ENCODE measurements around the gene PANK4.

Gene PANK4

DNA sequence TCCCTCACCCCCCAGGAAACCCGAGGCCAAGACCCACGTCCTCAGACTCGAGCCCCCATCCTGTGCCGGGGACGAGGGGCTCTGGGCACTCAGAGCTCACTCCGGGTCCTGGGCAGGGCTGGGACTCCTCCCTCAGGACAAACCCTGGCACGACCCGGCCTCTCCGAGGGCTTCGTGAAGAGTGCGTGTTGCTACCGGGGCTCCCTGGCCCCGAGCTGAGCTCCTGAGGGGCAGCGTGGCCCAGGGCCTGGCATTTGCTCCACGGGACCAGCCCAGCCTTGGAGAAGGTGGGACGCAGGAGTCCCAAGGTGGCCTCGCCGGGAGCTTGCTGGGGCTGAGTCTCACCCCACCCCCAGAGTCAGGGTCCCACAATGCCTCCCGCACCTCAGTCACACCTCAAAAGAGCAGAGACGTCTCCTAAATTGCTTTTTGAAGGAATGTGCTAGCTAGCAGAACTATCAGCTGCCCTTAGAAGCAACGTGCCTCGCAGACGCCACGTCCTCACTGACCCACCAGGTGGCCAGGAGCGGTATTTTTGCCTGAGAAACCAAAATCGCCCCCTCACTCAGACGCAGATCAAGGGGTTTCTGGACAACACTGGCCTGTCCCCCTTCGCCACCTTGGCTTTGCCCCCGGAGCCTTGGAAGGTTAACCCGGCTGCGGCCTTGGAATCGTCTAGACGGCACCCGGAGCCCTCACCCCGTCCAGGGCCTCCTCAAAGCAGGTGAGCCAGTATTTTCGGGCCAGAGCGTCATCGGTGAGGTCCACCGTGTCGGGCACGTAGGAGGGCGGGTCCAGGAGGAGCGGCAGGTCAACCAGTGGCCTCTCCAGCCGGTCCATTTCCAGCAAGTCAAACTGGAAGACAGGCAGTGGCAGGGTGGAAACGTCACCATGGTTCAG, 11.3 kb downstream of the PANK4 start:
- in situ Hi-C loops (cut with HindIII; ENCODE audit: low pct_ligation_motif_present, low sequenced_read_pairs) = loop anchor here (25.0 kb wide), 1 partner anchor 103 kb away; the partner anchor contains the start of gene PEX10
- peak; percentile 46 for TF ChIP-seq CTCF (IDR thresholded peaks at IDR 0.05; ENCODE audit: low read depth, low read length, missing control alignments)
- no peak overlapping the region for H3K27ac ChIP-seq
- DNase-seq = no peak
- no peaks in the 10 kb centered on the region for H3K27me3 ChIP-seq (replicated peaks)
- peaks cover 89% of the 10 kb centered on the region for H3K36me3 ChIP-seq (replicated peaks)
- no peak overlapping the region for H3K4me3 ChIP-seq (ENCODE audit: low read depth, low read length)

GRCh38 chr1:2513939-2514652, 12.3 kb downstream of the PANK4 start:
- in situ Hi-C loops (cut with HindIII; ENCODE audit: low pct_ligation_motif_present, low sequenced_read_pairs) = loop anchor here (25.0 kb wide), 1 partner anchor 102 kb away; the partner anchor contains the start of gene PEX10
- H3K4me3 ChIP-seq (ENCODE audit: low read depth, low read length) = no peak overlapping the region
- no peak for TF ChIP-seq CTCF (IDR thresholded peaks at IDR 0.05; ENCODE audit: low read depth, low read length, missing control alignments)
- no peak overlapping the region for H3K27ac ChIP-seq
- H3K27me3 ChIP-seq (replicated peaks) = no peaks in the 10 kb centered on the region
- no peak for DNase-seq
- H3K36me3 ChIP-seq (replicated peaks) = peaks cover 91% of the 10 kb centered on the region

- TF ChIP-seq CTCF (IDR thresholded peaks at IDR 0.05; ENCODE audit: low read depth, low read length, missing control alignments) = no peak
- peaks cover 89% of the 10 kb centered on the region for H3K36me3 ChIP-seq (replicated peaks)
Measured at GRCh38 chr1:2512862-2513421, 13.5 kb downstream of the PANK4 start.

DNA sequence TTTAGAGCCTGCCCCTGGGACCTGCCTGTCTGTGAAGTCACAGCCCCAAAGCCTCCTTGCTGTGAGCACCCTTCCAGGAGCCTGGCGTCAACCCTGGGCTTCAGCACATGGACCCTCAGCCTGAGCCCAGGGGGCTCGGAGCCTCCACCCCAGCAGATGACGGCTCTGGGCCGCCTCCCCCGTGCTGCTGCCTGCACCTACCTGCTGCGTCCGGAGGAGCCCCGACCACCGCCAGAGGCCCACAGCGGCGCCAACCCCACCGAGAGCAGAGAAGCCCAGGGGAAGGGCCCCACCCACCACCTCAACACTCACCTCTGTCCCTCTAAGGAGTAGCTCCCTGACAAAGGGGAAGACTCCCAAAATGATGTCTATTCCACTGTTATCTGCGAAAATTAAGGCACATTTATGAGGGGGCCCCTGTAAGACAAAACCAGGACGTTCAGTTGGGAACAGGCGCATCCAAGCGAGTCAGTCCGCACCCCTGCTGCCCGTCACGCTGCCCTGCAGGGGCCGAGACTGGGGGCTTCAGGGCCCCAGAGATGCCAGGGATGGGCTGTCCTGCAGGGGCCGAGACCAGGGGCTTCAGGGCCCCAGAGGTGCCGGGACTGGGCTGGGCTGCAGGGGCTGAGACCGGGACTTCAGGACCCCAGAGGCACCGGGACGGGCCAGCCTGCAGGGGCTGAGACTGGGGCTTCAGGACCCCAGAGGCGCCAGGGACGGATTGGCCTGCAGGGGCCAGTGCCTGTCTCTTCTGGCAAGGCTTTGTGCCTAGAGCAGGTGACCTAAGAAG, 15.8 kb downstream of the PANK4 start:
- Histone ChIP-seq H3K27me3 (replicated peaks) (no peaks in the 10 kb centered on the region), H3K36me3 (replicated peaks) (peaks cover 77% of the 10 kb centered on the region), H3K27ac (no peak overlapping the region), H3K4me3 (ENCODE audit: low read depth, low read length) (no peak overlapping the region)
- in situ Hi-C loops (cut with HindIII; ENCODE audit: low pct_ligation_motif_present, low sequenced_read_pairs) = loop anchor here (25.0 kb wide), 1 partner anchor 98 kb away; the partner anchor contains the start of gene PEX10
- no peak for DNase-seq
- no peak for TF ChIP-seq CTCF (IDR thresholded peaks at IDR 0.05; ENCODE audit: low read depth, low read length, missing control alignments)

More at GRCh38 chr1:2512862-2513421, 13.5 kb downstream of the PANK4 start:
- Histone ChIP-seq H3K27ac (no peak overlapping the region), H3K4me3 (ENCODE audit: low read depth, low read length) (no peak overlapping the region), H3K27me3 (replicated peaks) (no peaks in the 10 kb centered on the region)
- in situ Hi-C loops (cut with HindIII; ENCODE audit: low pct_ligation_motif_present, low sequenced_read_pairs) = loop anchor here (25.0 kb wide), 1 partner anchor 101 kb away; the partner anchor contains the start of gene PEX10
- no peak for DNase-seq

- H3K27me3 ChIP-seq (replicated peaks) = no peaks in the 10 kb centered on the region
- peaks cover 68% of the 10 kb centered on the region for H3K36me3 ChIP-seq (replicated peaks)
- H3K4me3 ChIP-seq (ENCODE audit: low read depth, low read length) = no peak overlapping the region
- H3K27ac ChIP-seq = no peak overlapping the region
- TF ChIP-seq CTCF (IDR thresholded peaks at IDR 0.05; ENCODE audit: low read depth, low read length, missing control alignments) = no peak
- in situ Hi-C loops (cut with HindIII; ENCODE audit: low pct_ligation_motif_present, low sequenced_read_pairs) = loop anchor here (25.0 kb wide), 1 partner anchor 97 kb away; the partner anchor contains the start of gene PEX10
- DNase-seq = no peak
Measured at GRCh38 chr1:2509589-2509988, 16.8 kb downstream of the PANK4 start.
